IMR-90 (cell line): ENCODE results near the gene ZNF322. TPM values are rescaled to one million over a fixed set of nuclear protein-coding genes. Genes with fewer than 3 reads are reported as not detected.

ENCODE experiments used
- ATAC-seq: fragments of 200-7000 bp; cut with Tn5 transposase; 2 replicates; pipeline ENCODE4 v1.9.1; 2020; ENCODE audit warnings: low read depth, mild to moderate bottlenecking, moderate library complexity
- BruUV-seq: library from RNA; stranded (reverse); fragments of 400-500 nt; replicated peaks from 2 replicates; lab custom pipeline; 2021; lab: Mats Ljungman, UMichigan
- CTCF ChIA-PET: fragments of 300-600 bp; formaldehyde crosslinking; extraction: SDS; loops from one replicate; lab custom pipeline; 2021; ENCODE audit warnings: antibody characterized with exemption; lab: Yijun Ruan, JAX
- POLR2A ChIA-PET: fragments of 300-600 bp; sonication (Branson Sonifier 250); formaldehyde crosslinking; loops from one replicate; lab custom pipeline; 2022; ENCODE audit warnings: antibody characterized with exemption; ENCODE audit not compliant: unreplicated experiment; lab: Charles Lee
- DNase-seq: peaks from one replicate; pipeline ENCODE4 v3.0.0; 2013
- H2AFZ ChIP-seq: replicated peaks from 2 replicates; pipeline ENCODE3; 2013; ENCODE audit warnings: low read length, mild to moderate bottlenecking; ENCODE audit not compliant: poor library complexity
- H2AK5ac ChIP-seq: 2 replicates; pipeline ENCODE4 v1.6.1; 2013; ENCODE audit warnings: low read depth, low read length, inconsistent platforms
- H2AK9ac ChIP-seq: replicated peaks from 2 replicates; pipeline ENCODE3; 2013; ENCODE audit warnings: mild to moderate bottlenecking, low read depth, low read length, moderate library complexity; ENCODE audit not compliant: poor library complexity
- H2BK120ac ChIP-seq: 2 replicates; pipeline ENCODE4 v1.6.1; 2013; ENCODE audit warnings: low read depth, low read length, inconsistent platforms
- H2BK15ac ChIP-seq: 3 replicates; pipeline ENCODE4 v1.6.1; 2013; ENCODE audit warnings: low read depth, low read length, inconsistent platforms
- H2BK20ac ChIP-seq: 2 replicates; pipeline ENCODE4 v1.6.1; 2013; ENCODE audit warnings: low read depth, mild to moderate bottlenecking, inconsistent platforms, low read length, moderate library complexity
- H2BK5ac ChIP-seq: 2 replicates; pipeline ENCODE4 v1.6.1; 2013; ENCODE audit warnings: mild to moderate bottlenecking, low read depth, low read length, inconsistent platforms; ENCODE audit not compliant: poor library complexity, severe bottlenecking
- H3K14ac ChIP-seq: replicated peaks from 2 replicates; pipeline ENCODE4 v1.6.1; 2013; ENCODE audit warnings: low read depth, low read length, inconsistent platforms
- H3K18ac ChIP-seq: 2 replicates; pipeline ENCODE4 v1.6.1; 2013; ENCODE audit warnings: low read depth, low read length, control low read depth
- H3K23ac ChIP-seq: 2 replicates; pipeline ENCODE4 v1.6.1; 2013; ENCODE audit warnings: low read depth, low read length, inconsistent platforms
- H3K27ac ChIP-seq: 2 replicates; pipeline ENCODE4 v1.5.1; 2013; ENCODE audit warnings: mild to moderate bottlenecking, control low read depth, low read length; ENCODE audit not compliant: insufficient read depth
- H3K27me3 ChIP-seq: 2 replicates; pipeline ENCODE4 v1.6.1; 2013; ENCODE audit warnings: low read length; ENCODE audit not compliant: control insufficient read depth, insufficient read depth
- H3K36me3 ChIP-seq: 2 replicates; pipeline ENCODE4 v1.6.1; 2013; ENCODE audit warnings: low read length, mixed read lengths; ENCODE audit not compliant: control insufficient read depth, insufficient read depth
- H3K4ac ChIP-seq: 2 replicates; pipeline ENCODE4 v1.6.1; 2013; ENCODE audit warnings: low read depth, low read length, inconsistent platforms
- H3K4me1 ChIP-seq: 2 replicates; pipeline ENCODE4 v1.6.1; 2013; ENCODE audit warnings: low read length, mixed read lengths; ENCODE audit not compliant: control insufficient read depth, insufficient read depth
- H3K4me2 ChIP-seq: 2 replicates; pipeline ENCODE4 v1.6.1; 2013; ENCODE audit warnings: low read depth, mild to moderate bottlenecking, control low read depth, low read length, moderate library complexity
- H3K4me3 ChIP-seq: 2 replicates; pipeline ENCODE4 v1.5.1; 2013; ENCODE audit warnings: low read depth, mild to moderate bottlenecking, control low read depth, low read length, moderate library complexity; ENCODE audit not compliant: insufficient read depth
- H3K56ac ChIP-seq: 2 replicates; pipeline ENCODE4 v1.6.1; 2013; ENCODE audit warnings: low read length, inconsistent platforms; ENCODE audit not compliant: insufficient read depth; ENCODE audit errors: extremely low read depth
- H3K79me1 ChIP-seq, 2 experiments: 2 replicates each; pipeline ENCODE4 v1.6.1; 2013; ENCODE audit warnings: low read length in 2 of 2, inconsistent platforms in 1 of 2, low read depth in 1 of 2
- H3K9ac ChIP-seq: 2 replicates; pipeline ENCODE4 v1.6.1; 2013; ENCODE audit warnings: low read depth, low read length, control low read depth
- H3K9me1 ChIP-seq: 2 replicates; pipeline ENCODE4 v1.6.1; 2013; ENCODE audit warnings: low read length, inconsistent platforms; ENCODE audit not compliant: insufficient read depth
- H3K9me3 ChIP-seq: 2 replicates; pipeline ENCODE4 v1.6.1; 2013; ENCODE audit warnings: low read length; ENCODE audit not compliant: control insufficient read depth, insufficient read depth
- H4K20me1 ChIP-seq: 2 replicates; pipeline ENCODE4 v1.6.1; 2013; ENCODE audit warnings: low read length, inconsistent platforms; ENCODE audit not compliant: insufficient read depth
- H4K5ac ChIP-seq: 2 replicates; pipeline ENCODE4 v1.6.1; 2013; ENCODE audit warnings: mild to moderate bottlenecking, low read depth, low read length, control low read depth
- H4K8ac ChIP-seq, 2 experiments: 2 replicates each; pipeline ENCODE4 v1.6.1; 2013; ENCODE audit warnings: low read depth in 2 of 2, low read length in 2 of 2, control low read depth in 1 of 2, inconsistent platforms in 1 of 2
- H4K91ac ChIP-seq: 2 replicates; pipeline ENCODE4 v1.6.1; 2013; ENCODE audit warnings: low read depth, low read length, inconsistent platforms; ENCODE audit not compliant: insufficient read depth
- BHLHE40 ChIP-seq: fragments of 150-350 bp; IDR thresholded peaks from 2 replicates; pipeline ENCODE4 v1.6.1; 2016; ENCODE audit warnings: mild to moderate bottlenecking, low read depth, low read length
- CEBPB ChIP-seq: IDR thresholded peaks from 2 replicates; pipeline ENCODE4 v1.6.1; 2012; ENCODE audit warnings: low read depth, low read length, improper control_type of control experiment
- CHD1 ChIP-seq: IDR thresholded peaks from 2 replicates; pipeline ENCODE4 v1.6.1; 2012; ENCODE audit warnings: low read depth, low read length, improper control_type of control experiment
- FOS ChIP-seq: fragments of 150-350 bp; IDR thresholded peaks from 2 replicates; pipeline ENCODE4 v1.6.1; 2016; ENCODE audit warnings: low read depth, low read length
- MAFK ChIP-seq: IDR thresholded peaks from 2 replicates; pipeline ENCODE4 v1.6.1; 2012; ENCODE audit warnings: low read depth, low read length, improper control_type of control experiment
- MAZ ChIP-seq: IDR thresholded peaks from 2 replicates; pipeline ENCODE4 v1.6.1; 2012; ENCODE audit warnings: low read depth, mild to moderate bottlenecking, low read length, improper control_type of control experiment, moderate library complexity, borderline replicate concordance
- MXI1 ChIP-seq: IDR thresholded peaks from 2 replicates; pipeline ENCODE4 v1.6.1; 2012; ENCODE audit warnings: low read depth, mild to moderate bottlenecking, low read length, moderate library complexity, borderline replicate concordance
- NFE2L2 ChIP-seq: fragments of 150-350 bp; IDR thresholded peaks from 2 replicates; pipeline ENCODE4 v1.6.1; 2016; ENCODE audit warnings: low read depth, mild to moderate bottlenecking, low read length
- POLR2A ChIP-seq: IDR thresholded peaks from 2 replicates; pipeline ENCODE4 v1.6.1; 2012; ENCODE audit warnings: mild to moderate bottlenecking, low read depth, low read length
- RAD21 ChIP-seq: IDR thresholded peaks from 2 replicates; pipeline ENCODE4 v1.6.1; 2012; ENCODE audit warnings: low read length, improper control_type of control experiment
- RCOR1 ChIP-seq: IDR thresholded peaks from 2 replicates; pipeline ENCODE4 v1.6.1; 2012; ENCODE audit warnings: mild to moderate bottlenecking, low read length, improper control_type of control experiment; ENCODE audit not compliant: insufficient replicate concordance
- RFX5 ChIP-seq: IDR thresholded peaks from 2 replicates; pipeline ENCODE4 v1.8.0; 2012; ENCODE audit warnings: low read depth, mild to moderate bottlenecking, low read length, moderate library complexity
- SMC3 ChIP-seq: fragments of 150-350 bp; IDR thresholded peaks from 2 replicates; pipeline ENCODE4 v1.6.1; 2016; ENCODE audit warnings: low read depth, mild to moderate bottlenecking, antibody characterized with exemption, low read length, moderate library complexity
- WGBS, 2 experiments: methylation state at CpG; one replicate each; pipeline versions ENCODE4 v1.1.5 to v1.1.7; 2013; ENCODE audit warnings: missing lambda C conversion rate in 2 of 2; ENCODE audit not compliant: insufficient read length in 1 of 2; ENCODE audit errors: extremely low coverage in 2 of 2; 5-methylcytosine and 5-hydroxymethylcytosine counted together
- dilution Hi-C: fragments of 300-500 bp; cut with HindIII; formaldehyde crosslinking; loops from one replicate; pipeline ENCODE4 v1.14.3; 2018; ENCODE audit warnings: low sequenced_read_pairs; ENCODE audit not compliant: unreplicated experiment
- in situ Hi-C: fragments of 300-500 bp; cut with MboI; formaldehyde crosslinking; loops from 3 replicates; pipeline ENCODE4 v1.14.3; 2019; ENCODE audit warnings: low sequenced_read_pairs, inconsistent platforms, mixed read lengths
- intact Hi-C: fragments of 100-400 bp; cut with micrococcal nuclease; formaldehyde crosslinking; loops from 2 replicates; pipeline ENCODE4 v1.10.0; 2022
- polyA plus RNA-seq, 3 experiments: library from polyadenylated mRNA; depleted of rRNA; stranded (reverse); fragments of >200 nt; gene quantifications; 2 replicates each; pipeline ENCODE4 v1.2.3, GENCODE V29; 2012; ENCODE audit warnings: low replicate concordance in 1 of 3
- total RNA-seq: library from RNA; depleted of rRNA; stranded (reverse); fragments of >200 nt; gene quantifications from 2 replicates; pipeline ENCODE4 v1.2.3, GENCODE V29; 2012
- TF ChIP-seq, protein P1 (sequence below): fragments of 150-350 bp; IDR thresholded peaks from 2 replicates; pipeline ENCODE4 v1.6.1; 2016; ENCODE audit warnings: low read depth, mild to moderate bottlenecking, low read length, moderate library complexity, borderline replicate concordance
- TF ChIP-seq, protein P2 (sequence below): conservative IDR thresholded peaks from 2 replicates; pipeline ENCODE4 v1.5.1; 2012; ENCODE audit warnings: mild to moderate bottlenecking, low read depth, low read length, improper control_type of control experiment
- TF ChIP-seq, protein P3 (sequence below): fragments of 150-350 bp; IDR thresholded peaks from 2 replicates; pipeline ENCODE4 v1.6.1; 2017; ENCODE audit warnings: mild to moderate bottlenecking, antibody characterized with exemption, low read length, low read depth

The ZNF322 gene
- total and polyA plus RNA-seq, 2 of the 4 experiments (the other 2 are of a cell fraction), result 5.3 to 23.3 TPM

DNA sequence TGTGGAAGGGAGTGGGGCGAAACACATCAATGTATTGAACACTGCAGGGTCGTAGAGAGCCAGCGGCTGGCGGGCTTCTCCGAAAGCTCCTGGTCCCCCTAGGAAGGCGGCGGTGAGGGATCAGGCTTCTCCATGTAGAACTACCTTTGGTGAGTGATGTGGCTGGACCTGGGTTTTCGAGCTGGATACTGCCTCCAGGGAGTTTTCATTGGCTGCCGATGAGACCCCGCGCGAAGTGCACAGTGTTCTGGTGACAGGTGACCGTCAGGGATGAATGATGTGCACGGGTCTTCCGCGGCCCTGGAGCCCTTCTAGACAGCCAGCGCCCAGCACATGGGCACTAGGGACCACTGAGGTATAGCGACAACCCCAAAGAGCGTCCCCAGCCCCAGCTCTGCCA lies 46.3 kb downstream of the ZNF322 start:
- H3K9me1 ChIP-seq, result no peaks in the 10 kb centered on the region
- ChIA-PET POLR2A (no interaction called here), CTCF (no interaction called here)
- 8% methylated on average over 10 of the region's 19 CpGs; no CpG with 5 or more reads in 1 of the 2 experiments for WGBS, 2 experiments
- H3K27ac ChIP-seq, result no peak overlapping the region
- no peak overlapping the region for H3K14ac ChIP-seq
- H2AFZ ChIP-seq, result no peak overlapping the region
- no peaks in the 10 kb centered on the region for H3K36me3 ChIP-seq
- dilution Hi-C loops (no loop called here), in situ Hi-C loops (no loop called here), intact Hi-C loops (no loop called here)
- H3K79me1 ChIP-seq, result no peaks in the 10 kb centered on the region
- no peak overlapping the region for H3K56ac ChIP-seq
- H2AK5ac ChIP-seq, result no peak overlapping the region
- H3K4ac ChIP-seq, result no peak overlapping the region
- ATAC-seq, result no peak
- no peak overlapping the region for H2BK20ac ChIP-seq
- no TSS peak for BruUV-seq
- no peak overlapping the region for H3K4me3 ChIP-seq
- no peak overlapping the region for H2BK5ac ChIP-seq
- no peak overlapping the region for H2BK15ac ChIP-seq
- DNase-seq, result no peak
- no peak overlapping the region for H3K9ac ChIP-seq
- H3K4me1 ChIP-seq, result no peaks in the 10 kb centered on the region; the same call in 1 of the 2 replicates
- H3K4me2 ChIP-seq, result no peak overlapping the region
- H3K9me3 ChIP-seq, result peaks cover 3% of the 10 kb centered on the region; the same call in 1 of the 2 replicates
- H2BK120ac ChIP-seq, result no peak overlapping the region
- no peak overlapping the region for H4K8ac ChIP-seq
- no peaks in the 10 kb centered on the region for H4K20me1 ChIP-seq
- H4K91ac ChIP-seq, result no peak overlapping the region
- no peak overlapping the region for H2AK9ac ChIP-seq
- TF ChIP-seq, protein P1, sequence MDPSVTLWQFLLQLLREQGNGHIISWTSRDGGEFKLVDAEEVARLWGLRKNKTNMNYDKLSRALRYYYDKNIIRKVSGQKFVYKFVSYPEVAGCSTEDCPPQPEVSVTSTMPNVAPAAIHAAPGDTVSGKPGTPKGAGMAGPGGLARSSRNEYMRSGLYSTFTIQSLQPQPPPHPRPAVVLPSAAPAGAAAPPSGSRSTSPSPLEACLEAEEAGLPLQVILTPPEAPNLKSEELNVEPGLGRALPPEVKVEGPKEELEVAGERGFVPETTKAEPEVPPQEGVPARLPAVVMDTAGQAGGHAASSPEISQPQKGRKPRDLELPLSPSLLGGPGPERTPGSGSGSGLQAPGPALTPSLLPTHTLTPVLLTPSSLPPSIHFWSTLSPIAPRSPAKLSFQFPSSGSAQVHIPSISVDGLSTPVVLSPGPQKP, result no peak
- TF ChIP-seq MAZ, result no peak
- no peak for TF ChIP-seq POLR2A
- TF ChIP-seq, protein P2, sequence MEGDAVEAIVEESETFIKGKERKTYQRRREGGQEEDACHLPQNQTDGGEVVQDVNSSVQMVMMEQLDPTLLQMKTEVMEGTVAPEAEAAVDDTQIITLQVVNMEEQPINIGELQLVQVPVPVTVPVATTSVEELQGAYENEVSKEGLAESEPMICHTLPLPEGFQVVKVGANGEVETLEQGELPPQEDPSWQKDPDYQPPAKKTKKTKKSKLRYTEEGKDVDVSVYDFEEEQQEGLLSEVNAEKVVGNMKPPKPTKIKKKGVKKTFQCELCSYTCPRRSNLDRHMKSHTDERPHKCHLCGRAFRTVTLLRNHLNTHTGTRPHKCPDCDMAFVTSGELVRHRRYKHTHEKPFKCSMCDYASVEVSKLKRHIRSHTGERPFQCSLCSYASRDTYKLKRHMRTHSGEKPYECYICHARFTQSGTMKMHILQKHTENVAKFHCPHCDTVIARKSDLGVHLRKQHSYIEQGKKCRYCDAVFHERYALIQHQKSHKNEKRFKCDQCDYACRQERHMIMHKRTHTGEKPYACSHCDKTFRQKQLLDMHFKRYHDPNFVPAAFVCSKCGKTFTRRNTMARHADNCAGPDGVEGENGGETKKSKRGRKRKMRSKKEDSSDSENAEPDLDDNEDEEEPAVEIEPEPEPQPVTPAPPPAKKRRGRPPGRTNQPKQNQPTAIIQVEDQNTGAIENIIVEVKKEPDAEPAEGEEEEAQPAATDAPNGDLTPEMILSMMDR, result no peak
- TF ChIP-seq NFE2L2, result no peak
- TF ChIP-seq FOS, result no peak
- TF ChIP-seq CEBPB, result no peak
- no peak for TF ChIP-seq MXI1
- TF ChIP-seq RFX5, result no peak
- TF ChIP-seq, protein P3, sequence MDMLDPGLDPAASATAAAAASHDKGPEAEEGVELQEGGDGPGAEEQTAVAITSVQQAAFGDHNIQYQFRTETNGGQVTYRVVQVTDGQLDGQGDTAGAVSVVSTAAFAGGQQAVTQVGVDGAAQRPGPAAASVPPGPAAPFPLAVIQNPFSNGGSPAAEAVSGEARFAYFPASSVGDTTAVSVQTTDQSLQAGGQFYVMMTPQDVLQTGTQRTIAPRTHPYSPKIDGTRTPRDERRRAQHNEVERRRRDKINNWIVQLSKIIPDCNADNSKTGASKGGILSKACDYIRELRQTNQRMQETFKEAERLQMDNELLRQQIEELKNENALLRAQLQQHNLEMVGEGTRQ, result no peak
- no peak for TF ChIP-seq SMC3
- TF ChIP-seq BHLHE40, result no peak
- TF ChIP-seq CHD1, result no peak
- no peak for TF ChIP-seq RCOR1
- TF ChIP-seq RAD21, result no peak
- TF ChIP-seq MAFK, result no peak
- no peak overlapping the region for H3K18ac ChIP-seq
- no peak overlapping the region for H3K23ac ChIP-seq
- peaks cover 43% of the 10 kb centered on the region for H3K27me3 ChIP-seq
- no peak overlapping the region for H4K5ac ChIP-seq
